Smooth muscle cell (in vitro differentiated cells): ENCODE data around the gene MTHFS. TPM values are rescaled to one million over a fixed set of nuclear protein-coding genes. Genes with fewer than 3 reads are reported as not detected.
A peak's percentile ranks its signal among the peaks of the same experiment; 100 is the strongest.

Experiments
- DNase-seq: peaks from one replicate; lab custom pipeline; 2025; ENCODE audit not compliant: unreplicated experiment; lab: John Stamatoyannopoulos, UW
- H2AFZ ChIP-seq: fragments of 200-600 bp; sonication (generic); 2 replicates; pipeline ENCODE4 v1.6.0; 2016; ENCODE audit warnings: antibody characterized with exemption, low read depth, mild to moderate bottlenecking
- H3F3A ChIP-seq: fragments of 200-600 bp; sonication (generic); 2 replicates; pipeline ENCODE4 v1.6.0; 2017; ENCODE audit warnings: antibody characterized with exemption, low read depth
- H3K27ac ChIP-seq: fragments of 200-600 bp; sonication (generic); 2 replicates; pipeline ENCODE4 v1.5.1; 2016; ENCODE audit warnings: low read depth, mild to moderate bottlenecking
- H3K27me3 ChIP-seq: fragments of 200-600 bp; sonication (generic); 2 replicates; pipeline ENCODE4 v1.6.1; 2016; ENCODE audit warnings: low read depth, mild to moderate bottlenecking
- H3K36me3 ChIP-seq: fragments of 200-600 bp; sonication (generic); 2 replicates; pipeline ENCODE4 v1.5.1; 2016; ENCODE audit warnings: low read depth
- H3K4me1 ChIP-seq: fragments of 200-600 bp; sonication (generic); 2 replicates; pipeline ENCODE4 v1.5.1; 2016; ENCODE audit warnings: low read depth
- H3K4me2 ChIP-seq: fragments of 200-600 bp; sonication (generic); 2 replicates; pipeline ENCODE4 v1.6.0; 2016; ENCODE audit warnings: mild to moderate bottlenecking
- H3K4me3 ChIP-seq: fragments of 200-600 bp; sonication (generic); 2 replicates; pipeline ENCODE4 v1.5.1; 2016; ENCODE audit warnings: mild to moderate bottlenecking
- H3K79me2 ChIP-seq: fragments of 200-600 bp; sonication (generic); 2 replicates; pipeline ENCODE4 v1.6.0; 2016; ENCODE audit warnings: low read depth, mild to moderate bottlenecking
- H3K9ac ChIP-seq: fragments of 200-600 bp; sonication (generic); 2 replicates; pipeline ENCODE4 v1.6.0; 2016; ENCODE audit warnings: low read depth
- H3K9me3 ChIP-seq: fragments of 200-600 bp; sonication (generic); replicated peaks from 2 replicates; pipeline ENCODE4 v1.5.1; 2016; ENCODE audit warnings: low read depth
- H4K20me1 ChIP-seq: fragments of 200-600 bp; sonication (generic); 2 replicates; pipeline ENCODE4 v1.6.0; 2016; ENCODE audit warnings: low read depth
- WGBS: methylation state at CpG from one replicate; pipeline ENCODE4 v1.1.7; 2016; ENCODE audit warnings: low lambda C conversion rate; 5-methylcytosine and 5-hydroxymethylcytosine counted together
- polyA plus RNA-seq: library from polyadenylated mRNA; unstranded; fragments of >200 nt; fragmentation: Nextera tagmentation; extraction: Ambion mirVana; gene quantifications from 2 replicates; pipeline ENCODE4 v1.2.1, GENCODE V29; 2016
- total RNA-seq: library from RNA; depleted of rRNA; stranded (reverse); fragments of >200 nt; gene quantifications from 2 replicates; pipeline ENCODE4 v1.2.3, GENCODE V29; 2014
- TF ChIP-seq, protein P1 (sequence below): fragments of 200-600 bp; sonication (generic); IDR thresholded peaks from 2 replicates; pipeline ENCODE4 v1.5.1; 2017; ENCODE audit warnings: borderline replicate concordance, mild to moderate bottlenecking, antibody characterized with exemption; ENCODE audit not compliant: insufficient read depth, poor library complexity, severe bottlenecking

Gene MTHFS
- total and polyA plus RNA-seq, 2 experiments from 2014 or later: 46.7 to 64.8 TPM

DNA sequence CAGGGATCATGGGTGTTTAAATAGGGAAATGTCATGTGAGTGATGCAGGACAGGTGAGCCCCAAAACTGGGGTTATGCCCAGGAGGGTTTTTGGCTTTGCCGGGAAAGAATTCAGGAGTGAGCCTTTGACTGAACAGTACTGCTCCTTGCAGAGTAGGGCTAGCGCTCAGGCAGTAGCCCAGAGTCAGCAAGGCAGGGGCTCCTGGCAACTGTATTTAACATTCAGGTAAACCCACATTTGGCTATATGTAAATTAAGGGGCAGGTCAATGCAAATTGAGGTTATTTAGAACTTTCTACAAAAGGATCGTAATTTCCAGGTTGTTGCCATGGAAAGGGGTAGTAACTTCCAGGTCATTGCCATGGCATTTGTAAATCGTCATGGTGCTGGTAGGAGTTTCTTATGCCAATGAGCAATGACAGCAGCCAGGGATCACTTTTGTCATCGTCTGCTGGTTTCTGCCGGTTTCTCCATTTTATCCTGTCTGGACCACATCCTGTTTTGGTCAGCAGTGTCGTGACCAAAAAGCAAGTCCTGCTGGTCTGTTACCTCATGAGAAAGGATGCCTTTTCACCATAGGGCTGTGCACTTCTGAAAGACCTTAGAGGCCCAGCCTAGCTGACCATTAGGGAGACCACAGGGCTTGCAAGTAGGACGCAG is 24.3 kb downstream of the MTHFS start:
- DNase-seq: no peak
- Histone ChIP-seq H2AFZ (no peak overlapping the region), H3K79me2 (peaks cover 39% of the 10 kb centered on the region), H3K27ac (peak overlapping the region; percentile 100), H3K4me1 (no peaks in the 10 kb centered on the region), H3F3A (peaks cover 7% of the 10 kb centered on the region), H3K36me3 (peaks cover 15% of the 10 kb centered on the region), H3K27me3 (no peaks in the 10 kb centered on the region), H4K20me1 (no peaks in the 10 kb centered on the region), H3K9ac (peak overlapping the region; percentile 97), H3K4me3 (no peak overlapping the region), H3K4me2 (peak overlapping the region; percentile 59), H3K9me3 (peaks cover 10% of the 10 kb centered on the region)
- WGBS: 43% methylated on average over 8 of the region's 8 CpGs
- TF ChIP-seq, protein P1, sequence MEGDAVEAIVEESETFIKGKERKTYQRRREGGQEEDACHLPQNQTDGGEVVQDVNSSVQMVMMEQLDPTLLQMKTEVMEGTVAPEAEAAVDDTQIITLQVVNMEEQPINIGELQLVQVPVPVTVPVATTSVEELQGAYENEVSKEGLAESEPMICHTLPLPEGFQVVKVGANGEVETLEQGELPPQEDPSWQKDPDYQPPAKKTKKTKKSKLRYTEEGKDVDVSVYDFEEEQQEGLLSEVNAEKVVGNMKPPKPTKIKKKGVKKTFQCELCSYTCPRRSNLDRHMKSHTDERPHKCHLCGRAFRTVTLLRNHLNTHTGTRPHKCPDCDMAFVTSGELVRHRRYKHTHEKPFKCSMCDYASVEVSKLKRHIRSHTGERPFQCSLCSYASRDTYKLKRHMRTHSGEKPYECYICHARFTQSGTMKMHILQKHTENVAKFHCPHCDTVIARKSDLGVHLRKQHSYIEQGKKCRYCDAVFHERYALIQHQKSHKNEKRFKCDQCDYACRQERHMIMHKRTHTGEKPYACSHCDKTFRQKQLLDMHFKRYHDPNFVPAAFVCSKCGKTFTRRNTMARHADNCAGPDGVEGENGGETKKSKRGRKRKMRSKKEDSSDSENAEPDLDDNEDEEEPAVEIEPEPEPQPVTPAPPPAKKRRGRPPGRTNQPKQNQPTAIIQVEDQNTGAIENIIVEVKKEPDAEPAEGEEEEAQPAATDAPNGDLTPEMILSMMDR: no peak

DNA sequence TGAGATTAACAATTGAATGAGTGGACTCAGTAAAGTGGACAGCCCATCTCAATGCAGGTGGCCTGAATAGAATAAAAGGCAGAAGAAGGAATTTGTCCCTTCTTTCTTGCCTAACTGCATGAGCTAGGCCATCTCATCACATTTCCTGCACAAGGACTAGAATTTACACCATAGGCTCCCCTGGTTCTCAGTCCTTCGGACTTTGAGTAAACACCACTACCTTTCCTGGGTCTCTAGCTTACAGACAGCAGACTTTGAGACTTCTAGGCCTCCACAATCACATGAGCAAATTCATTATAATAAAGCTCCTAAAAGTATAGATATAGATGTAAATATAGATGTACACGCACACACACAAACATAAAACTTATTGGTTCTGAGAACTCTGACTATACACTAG is 28.3 kb downstream of the MTHFS start:
- H3K9me3 ChIP-seq: no peaks in the 10 kb centered on the region
- no peak overlapping the region for H3K27ac ChIP-seq
- DNase-seq: no peak
- H3F3A ChIP-seq: peaks cover 3% of the 10 kb centered on the region
- no peaks in the 10 kb centered on the region for H3K4me1 ChIP-seq
- no peaks in the 10 kb centered on the region for H3K36me3 ChIP-seq
- no peak overlapping the region for H2AFZ ChIP-seq
- no peaks in the 10 kb centered on the region for H4K20me1 ChIP-seq
- WGBS: 94% methylated on average over 2 of the region's 2 CpGs
- no peak overlapping the region for H3K4me3 ChIP-seq
- no peak overlapping the region for H3K9ac ChIP-seq
- no peak overlapping the region for H3K4me2 ChIP-seq
- TF ChIP-seq, protein P1: no peak
- H3K79me2 ChIP-seq: peaks cover 27% of the 10 kb centered on the region
- no peaks in the 10 kb centered on the region for H3K27me3 ChIP-seq

DNA sequence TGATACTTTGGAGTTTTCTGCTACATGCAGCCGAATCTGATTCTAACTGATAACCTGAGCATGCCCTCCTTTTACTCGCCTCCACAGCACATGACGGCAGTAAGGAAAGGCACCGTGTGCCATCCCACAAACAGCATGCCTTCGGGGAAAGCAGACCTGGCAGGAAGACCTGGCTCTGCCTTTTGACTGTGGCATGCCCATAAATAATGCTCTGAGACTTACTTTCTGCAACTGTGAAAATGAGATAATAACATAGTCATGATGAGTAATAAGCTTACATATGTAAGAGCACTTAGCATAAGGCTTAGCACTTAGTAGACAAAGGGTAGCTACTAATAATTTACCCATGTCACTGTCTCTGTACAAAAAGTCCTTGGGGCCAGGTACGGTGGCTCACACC is 32.9 kb downstream of the MTHFS start:
- TF ChIP-seq, protein P1: no peak
- no peak for DNase-seq
- WGBS: 59% methylated on average over 6 of the region's 6 CpGs

DNA sequence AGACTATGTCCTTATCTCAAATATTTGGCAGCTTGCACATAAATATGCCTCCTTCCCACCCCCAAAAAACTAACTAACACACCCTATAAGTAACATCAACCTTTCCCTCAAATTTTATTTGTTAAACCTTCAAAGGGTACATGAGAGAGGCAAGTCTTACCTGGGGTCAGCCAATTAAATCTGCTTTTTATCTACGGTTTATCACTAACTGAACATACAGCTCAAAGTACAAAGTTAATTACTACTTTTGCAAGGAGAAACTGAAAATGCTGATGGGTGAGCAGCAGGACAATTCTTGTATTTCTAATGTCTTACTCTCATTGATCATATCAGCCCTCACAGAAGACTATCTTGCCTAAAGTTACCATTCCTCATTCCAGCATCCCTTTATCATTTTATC is 34.6 kb downstream of the MTHFS start:
- TF ChIP-seq, protein P1: no peak
- no peak overlapping the region for H3K4me2 ChIP-seq
- H4K20me1 ChIP-seq: no peaks in the 10 kb centered on the region
- no peaks in the 10 kb centered on the region for H3K4me1 ChIP-seq
- H3K9ac ChIP-seq: no peak overlapping the region
- no peaks in the 10 kb centered on the region for H3K9me3 ChIP-seq
- no peak overlapping the region for H3K27ac ChIP-seq
- no peaks in the 10 kb centered on the region for H3K27me3 ChIP-seq
- no peaks in the 10 kb centered on the region for H3K36me3 ChIP-seq
- WGBS: 94% methylated on average over 1 of the region's 1 CpG
- peaks cover 20% of the 10 kb centered on the region for H3K79me2 ChIP-seq
- no peaks in the 10 kb centered on the region for H3F3A ChIP-seq
- DNase-seq: no peak
- no peak overlapping the region for H3K4me3 ChIP-seq
- H2AFZ ChIP-seq: no peak overlapping the region

More for the DNA sequence above, 32.9 kb downstream of the MTHFS start:
- Histone ChIP-seq H2AFZ (no peak overlapping the region), H3K9ac (peak overlapping the region; percentile 12), H3K4me3 (no peak overlapping the region), H3K27ac (peak overlapping the region; percentile 66), H3K9me3 (no peaks in the 10 kb centered on the region), H4K20me1 (no peaks in the 10 kb centered on the region), H3K4me1 (no peaks in the 10 kb centered on the region), H3F3A (no peaks in the 10 kb centered on the region), H3K27me3 (no peaks in the 10 kb centered on the region), H3K79me2 (peaks cover 16% of the 10 kb centered on the region), H3K36me3 (no peaks in the 10 kb centered on the region), H3K4me2 (peak overlapping the region; percentile 19)
